Measurements from ENCODE around the gene PCDH12. TPM values are rescaled to one million over a fixed set of nuclear protein-coding genes. Genes with fewer than 3 reads are reported as not detected.

The PCDH12 gene
- total RNA-seq, 1 donor from 2014 or later = 3.2 TPM

DNA sequence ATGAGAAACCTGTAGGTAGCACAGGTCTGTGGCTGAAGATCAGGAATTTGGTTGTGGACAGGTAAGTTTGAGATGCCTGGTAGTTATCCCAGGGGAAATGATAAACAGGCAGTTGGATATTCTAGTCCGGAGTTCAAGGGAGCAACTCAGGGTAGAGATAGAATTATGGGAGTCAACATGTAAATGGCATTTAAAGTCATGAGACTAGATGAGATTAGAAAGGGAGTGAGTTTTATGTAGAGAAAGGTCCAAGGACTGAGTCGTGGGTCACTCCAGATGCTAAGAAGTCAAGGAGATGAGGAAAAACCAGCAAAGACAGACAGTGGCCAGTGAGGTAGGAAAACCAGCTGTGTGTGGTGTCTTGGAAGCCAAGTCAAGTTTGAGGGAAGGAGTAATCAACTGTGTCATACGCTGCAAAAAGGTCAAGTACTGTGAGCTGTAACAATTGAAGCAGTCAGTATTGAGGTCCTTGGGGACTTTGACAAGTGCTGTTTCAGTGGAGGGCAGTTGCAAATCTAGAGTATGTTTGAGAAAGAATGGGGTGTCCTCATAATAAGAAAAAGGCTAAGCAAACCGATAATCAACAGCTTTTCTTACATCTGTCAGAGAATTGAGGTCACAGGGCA lies 36.6 kb upstream of the PCDH12 start:
- TF ChIP-seq, protein P1, sequence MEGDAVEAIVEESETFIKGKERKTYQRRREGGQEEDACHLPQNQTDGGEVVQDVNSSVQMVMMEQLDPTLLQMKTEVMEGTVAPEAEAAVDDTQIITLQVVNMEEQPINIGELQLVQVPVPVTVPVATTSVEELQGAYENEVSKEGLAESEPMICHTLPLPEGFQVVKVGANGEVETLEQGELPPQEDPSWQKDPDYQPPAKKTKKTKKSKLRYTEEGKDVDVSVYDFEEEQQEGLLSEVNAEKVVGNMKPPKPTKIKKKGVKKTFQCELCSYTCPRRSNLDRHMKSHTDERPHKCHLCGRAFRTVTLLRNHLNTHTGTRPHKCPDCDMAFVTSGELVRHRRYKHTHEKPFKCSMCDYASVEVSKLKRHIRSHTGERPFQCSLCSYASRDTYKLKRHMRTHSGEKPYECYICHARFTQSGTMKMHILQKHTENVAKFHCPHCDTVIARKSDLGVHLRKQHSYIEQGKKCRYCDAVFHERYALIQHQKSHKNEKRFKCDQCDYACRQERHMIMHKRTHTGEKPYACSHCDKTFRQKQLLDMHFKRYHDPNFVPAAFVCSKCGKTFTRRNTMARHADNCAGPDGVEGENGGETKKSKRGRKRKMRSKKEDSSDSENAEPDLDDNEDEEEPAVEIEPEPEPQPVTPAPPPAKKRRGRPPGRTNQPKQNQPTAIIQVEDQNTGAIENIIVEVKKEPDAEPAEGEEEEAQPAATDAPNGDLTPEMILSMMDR (IDR thresholded peaks at IDR 0.05) = no peak
- no peak for TF ChIP-seq POLR2AphosphoS5 (IDR thresholded peaks at IDR 0.05; ENCODE audit: insufficient read depth in 1 of 2, low read depth in 1 of 2)
- no peak for TF ChIP-seq POLR2A (IDR thresholded peaks at IDR 0.05)
- no peaks in the 10 kb centered on the region for H3K4me1 ChIP-seq
- H3K36me3 ChIP-seq = peaks cover 0 to 26% of the 10 kb centered on the region in 2 donors
- no peak for DNase-seq (ENCODE audit: extremely low spot score in 2 of 2)
- H3K9me3 ChIP-seq = no peaks in the 10 kb centered on the region
- no peak overlapping the region for H3K4me3 ChIP-seq
- H3K27me3 ChIP-seq = no peaks in the 10 kb centered on the region
- no peak overlapping the region for H3K27ac ChIP-seq
- intact Hi-C loops (cut with DNase I) = loop anchor here (5.0 to 10.0 kb wide), 2 partner anchors 120 to 148 kb away; no protein-coding TSS in a partner anchor

DNA sequence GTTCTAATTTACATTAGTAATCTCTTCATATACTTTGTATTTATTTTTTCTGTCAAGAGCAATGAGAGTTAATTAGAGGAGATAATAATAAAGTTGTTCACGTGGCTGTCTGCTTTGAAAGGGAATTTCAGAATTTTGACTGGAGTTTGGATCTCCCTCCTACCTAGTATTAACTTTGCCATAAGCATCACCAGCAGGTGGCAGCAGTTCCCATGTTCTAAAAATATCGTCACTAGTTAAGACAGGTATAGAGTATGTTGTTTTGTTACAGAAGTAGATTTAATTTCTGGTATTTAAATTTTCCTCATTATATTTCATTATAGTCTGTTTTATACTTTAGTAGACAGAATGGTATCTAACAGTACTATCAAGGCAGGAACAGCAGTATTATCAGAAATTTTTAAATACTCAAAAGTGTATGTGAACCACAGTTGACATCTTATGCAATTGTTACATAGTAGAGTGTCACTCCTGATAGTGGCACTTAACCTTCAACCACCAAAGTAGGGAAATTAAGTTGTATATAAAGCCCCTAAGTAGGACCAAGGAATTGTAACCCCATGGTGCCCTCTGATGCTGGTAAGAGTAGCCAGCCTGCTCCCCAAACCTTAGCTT lies 34.5 kb upstream of the PCDH12 start:
- H3K4me1 ChIP-seq = no peaks in the 10 kb centered on the region
- intact Hi-C loops (cut with DNase I) = loop anchor here (5.0 to 10.0 kb wide), 2 partner anchors 122 to 150 kb away; no protein-coding TSS in a partner anchor
- no peaks in the 10 kb centered on the region for H3K27me3 ChIP-seq
- TF ChIP-seq, protein P1 (IDR thresholded peaks at IDR 0.05) = peak; percentile 62 to 85 (median 65)
- TF ChIP-seq POLR2AphosphoS5 (IDR thresholded peaks at IDR 0.05; ENCODE audit: insufficient read depth in 1 of 2, low read depth in 1 of 2) (no peak), POLR2A (IDR thresholded peaks at IDR 0.05) (no peak)
- no peak overlapping the region for H3K27ac ChIP-seq
- peaks cover 0 to 43% of the 10 kb centered on the region in 2 donors for H3K36me3 ChIP-seq
- H3K4me3 ChIP-seq = no peak overlapping the region
- no peak for DNase-seq (ENCODE audit: extremely low spot score in 2 of 2)
- H3K9me3 ChIP-seq = no peaks in the 10 kb centered on the region

DNA sequence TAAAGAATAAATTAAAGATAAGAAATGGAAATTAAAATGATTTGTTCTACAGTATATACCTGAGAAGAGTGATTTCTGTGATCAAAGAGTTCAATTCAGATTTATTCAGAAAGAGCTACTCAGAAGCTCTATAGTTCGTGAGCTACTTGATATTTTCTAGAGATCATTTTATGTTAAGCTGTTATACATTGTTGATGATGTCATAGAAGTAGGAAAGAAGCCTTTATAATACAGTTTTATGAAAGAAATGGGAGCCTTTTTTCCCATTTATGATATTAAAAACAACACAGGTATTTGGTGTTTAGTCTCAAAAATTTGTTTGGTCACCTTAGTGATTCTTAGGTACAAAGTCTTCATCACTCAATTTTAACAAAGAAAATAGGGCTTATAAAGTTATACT lies 31.7 kb upstream of the PCDH12 start:
- intact Hi-C loops (cut with DNase I) = loop anchor here (5.0 to 10.0 kb wide), 2 partner anchors 125 to 153 kb away; no protein-coding TSS in a partner anchor
- no peaks in the 10 kb centered on the region for H3K4me1 ChIP-seq
- peaks cover 0 to 64% of the 10 kb centered on the region in 2 donors for H3K36me3 ChIP-seq
- no peak for DNase-seq (ENCODE audit: extremely low spot score in 2 of 2)
- H3K27me3 ChIP-seq = no peaks in the 10 kb centered on the region
- no peak overlapping the region for H3K4me3 ChIP-seq
- H3K9me3 ChIP-seq = no peaks in the 10 kb centered on the region
- H3K27ac ChIP-seq = no peak overlapping the region
- TF ChIP-seq POLR2A (IDR thresholded peaks at IDR 0.05) (no peak), POLR2AphosphoS5 (IDR thresholded peaks at IDR 0.05; ENCODE audit: insufficient read depth in 1 of 2, low read depth in 1 of 2) (no peak)
- TF ChIP-seq, protein P1 (IDR thresholded peaks at IDR 0.05) = no peak

DNA sequence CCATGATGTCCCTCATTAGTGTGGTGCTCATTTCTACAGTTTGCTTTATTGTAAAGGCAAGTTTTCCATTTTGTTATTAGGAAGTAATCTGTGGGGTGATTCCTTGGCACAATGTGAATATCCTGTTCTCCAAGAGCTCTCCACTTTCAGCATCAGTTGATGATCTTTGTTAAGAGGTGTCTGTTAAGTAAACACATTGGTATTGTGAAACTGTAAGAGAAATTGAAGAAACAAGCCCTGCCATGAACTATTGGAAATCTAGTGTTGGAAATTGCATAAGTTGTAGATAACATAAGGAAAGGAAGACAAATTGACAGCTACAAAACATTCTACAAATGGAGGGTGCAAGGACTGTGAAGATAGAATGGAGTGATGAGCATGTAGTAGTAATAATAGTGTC lies 28.1 kb upstream of the PCDH12 start:
- DNase-seq (ENCODE audit: extremely low spot score in 2 of 2) = no peak
- no peak overlapping the region for H3K4me3 ChIP-seq
- intact Hi-C loops (cut with DNase I) = no loop called here
- H3K27me3 ChIP-seq = no peaks in the 10 kb centered on the region
- H3K27ac ChIP-seq = no peak overlapping the region
- H3K36me3 ChIP-seq = peaks cover 0 to 78% of the 10 kb centered on the region in 2 donors
- no peak for TF ChIP-seq POLR2AphosphoS5 (IDR thresholded peaks at IDR 0.05; ENCODE audit: insufficient read depth in 1 of 2, low read depth in 1 of 2)
- no peak for TF ChIP-seq POLR2A (IDR thresholded peaks at IDR 0.05)
- TF ChIP-seq, protein P1 (IDR thresholded peaks at IDR 0.05) = no peak
- H3K9me3 ChIP-seq = no peaks in the 10 kb centered on the region
- H3K4me1 ChIP-seq = no peaks in the 10 kb centered on the region

DNA sequence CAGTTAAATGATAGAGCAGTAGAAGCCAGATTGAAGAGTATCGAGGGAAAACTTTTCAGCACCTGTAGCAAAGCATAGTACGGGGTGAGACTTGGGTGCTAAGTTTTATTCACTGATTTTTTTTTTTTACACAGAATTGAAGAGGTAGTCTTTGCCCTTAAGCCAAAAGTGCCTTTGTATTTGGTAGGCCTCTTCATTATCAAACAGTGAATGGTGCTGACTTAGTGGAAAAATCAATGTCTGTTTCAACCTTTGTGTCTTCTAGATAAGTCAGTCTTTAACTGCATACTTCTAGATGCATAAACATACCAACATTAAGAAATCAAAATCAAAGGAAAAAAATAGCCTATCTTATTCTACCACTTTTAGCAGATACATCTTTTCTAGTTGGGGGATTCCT lies 24.6 kb upstream of the PCDH12 start:
- Histone ChIP-seq H3K27ac (no peak overlapping the region), H3K9me3 (no peaks in the 10 kb centered on the region), H3K4me3 (no peak overlapping the region), H3K4me1 (no peaks in the 10 kb centered on the region), H3K27me3 (no peaks in the 10 kb centered on the region), H3K36me3 (peaks cover 3 to 84% of the 10 kb centered on the region in 2 donors)
- no peak for DNase-seq (ENCODE audit: extremely low spot score in 2 of 2)
- no peak for TF ChIP-seq POLR2A (IDR thresholded peaks at IDR 0.05)
- TF ChIP-seq POLR2AphosphoS5 (IDR thresholded peaks at IDR 0.05; ENCODE audit: insufficient read depth in 1 of 2, low read depth in 1 of 2) = no peak
- TF ChIP-seq, protein P1 (IDR thresholded peaks at IDR 0.05) = no peak
- intact Hi-C loops (cut with DNase I) = no loop called here

Data from vagina (tissue), 2 donors.